Measurements from ENCODE around the gene FYN. TPM values are rescaled to one million over a fixed set of nuclear protein-coding genes. Genes with fewer than 3 reads are reported as not detected.
"Not testable (repeated sequence)": the region's sequence is repeated elsewhere in the genome, so short reads cannot be mapped to it uniquely, and the experiment has no call there.

The FYN gene
- total and polyA plus RNA-seq, 2 experiments from 2014 or later: 58.6 to 166 TPM

DNA sequence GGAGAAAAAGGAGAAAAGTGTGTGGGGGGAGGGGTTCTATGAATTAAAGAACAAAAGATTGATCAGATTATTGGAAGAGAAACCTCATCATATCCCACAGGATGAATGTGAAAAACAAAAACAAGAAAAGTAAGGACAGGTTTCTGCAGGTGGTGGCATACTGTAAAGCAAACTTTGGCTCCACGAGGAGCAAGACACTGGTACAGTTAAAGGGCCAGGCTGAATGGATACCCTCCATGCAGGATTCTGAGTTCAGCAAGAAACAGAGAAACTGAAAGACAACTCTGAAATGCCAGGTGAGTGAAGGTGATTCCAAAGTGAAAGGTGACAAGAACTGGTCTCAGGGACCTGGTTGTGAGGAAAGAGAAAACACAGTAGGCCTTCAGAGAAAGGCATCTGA, 37.4 kb downstream of the FYN start:
- Histone ChIP-seq H3K27me3 (replicated peaks; ENCODE audit: insufficient read depth) (no peaks in the 10 kb centered on the region), H2AFZ (no peak overlapping the region), H3K27ac (no peak overlapping the region), H3K36me3 (ENCODE audit: low read depth) (no peaks in the 10 kb centered on the region), H3K9me2 (ENCODE audit: insufficient read depth) (no peaks in the 10 kb centered on the region), H4K20me1 (ENCODE audit: insufficient read depth) (no peaks in the 10 kb centered on the region; the same call in 1 of the 2 replicates), H3K9me3 (ENCODE audit: low read depth) (no peaks in the 10 kb centered on the region), H3F3A (ENCODE audit: insufficient read depth) (peaks cover 14% of the 10 kb centered on the region; the same call in 1 of the 2 replicates), H3K79me2 (ENCODE audit: insufficient read depth) (peaks cover 100% of the 10 kb centered on the region), H3K4me3 (no peak overlapping the region), H3K4me1 (ENCODE audit: insufficient read depth) (peaks cover 17% of the 10 kb centered on the region; the same call in 1 of the 2 replicates), H3K9ac (no peak overlapping the region), H3K4me2 (ENCODE audit: unreplicated experiment) (no peak overlapping the region)
- WGBS, 2 experiments (ENCODE audit: low coverage in 1 of 2, low lambda C conversion rate in 2 of 2, missing lambda C conversion rate in 2 of 2): 88 to 95% methylated on average over 1 of the region's 1 CpG
- in situ Hi-C loops (cut with MboI): no loop called here
- TF ChIP-seq EZH2phosphoT487 (IDR thresholded peaks at IDR 0.05; ENCODE audit: insufficient read depth, low read depth): no peak
- no peak for TF ChIP-seq EZH2 (IDR thresholded peaks at IDR 0.05; ENCODE audit: insufficient read depth, poor library complexity, severe bottlenecking)
- no peak for DNase-seq

GRCh38 chr6:111835398-111835797, 37.9 kb downstream of the FYN start:
- peaks cover 18% of the 10 kb centered on the region; the same call in 1 of the 2 replicates for H3K4me1 ChIP-seq (ENCODE audit: insufficient read depth)
- in situ Hi-C loops (cut with MboI); DNase-seq; H3K36me3 ChIP-seq (ENCODE audit: low read depth); H3K9me2 ChIP-seq (ENCODE audit: insufficient read depth); H3K4me3 ChIP-seq; H3K27me3 ChIP-seq (replicated peaks; ENCODE audit: insufficient read depth); H4K20me1 ChIP-seq (ENCODE audit: insufficient read depth); H3K9ac ChIP-seq; H3K9me3 ChIP-seq (ENCODE audit: low read depth); H3K4me2 ChIP-seq (ENCODE audit: unreplicated experiment); H3K27ac ChIP-seq; H2AFZ ChIP-seq: not testable (repeated sequence)
- 96 to 98% methylated on average over 7 of the region's 7 CpGs for WGBS, 2 experiments (ENCODE audit: low coverage in 1 of 2, low lambda C conversion rate in 2 of 2, missing lambda C conversion rate in 2 of 2)
- H3K79me2 ChIP-seq (ENCODE audit: insufficient read depth): peaks cover 100% of the 10 kb centered on the region
- peaks cover 16% of the 10 kb centered on the region for H3F3A ChIP-seq (ENCODE audit: insufficient read depth)

DNA sequence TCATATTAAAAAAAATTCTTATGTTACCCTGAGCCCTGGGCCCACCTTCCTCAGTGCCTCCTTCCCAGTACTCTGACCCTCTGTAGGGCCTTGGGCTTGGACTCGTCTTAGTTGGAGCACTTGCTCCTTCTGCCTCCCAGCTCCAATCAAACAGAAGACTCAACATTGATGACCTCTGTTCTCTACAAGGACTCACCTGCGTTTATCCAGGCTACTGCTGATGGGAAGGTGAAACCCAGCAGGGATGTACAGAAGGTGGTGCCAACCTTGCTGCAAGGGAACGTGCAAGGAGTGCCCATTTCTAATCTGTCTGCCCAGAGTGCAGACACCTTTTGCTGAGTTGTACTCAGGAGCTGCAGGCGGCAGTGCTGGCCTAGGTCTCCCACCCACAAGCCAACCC, 38.9 kb downstream of the FYN start:
- H3K4me3 ChIP-seq: no peak overlapping the region
- no peaks in the 10 kb centered on the region for H3K9me2 ChIP-seq (ENCODE audit: insufficient read depth)
- H2AFZ ChIP-seq: no peak overlapping the region
- H4K20me1 ChIP-seq (ENCODE audit: insufficient read depth): no peaks in the 10 kb centered on the region; the same call in 1 of the 2 replicates
- no peaks in the 10 kb centered on the region for H3K36me3 ChIP-seq (ENCODE audit: low read depth)
- no peak overlapping the region for H3K27ac ChIP-seq
- WGBS, 2 experiments (ENCODE audit: low coverage in 1 of 2, low lambda C conversion rate in 2 of 2, missing lambda C conversion rate in 2 of 2): 96 to 100% methylated on average over 4 of the region's 4 CpGs
- H3K9ac ChIP-seq: no peak overlapping the region
- H3K4me2 ChIP-seq (ENCODE audit: unreplicated experiment): no peak overlapping the region
- TF ChIP-seq EZH2 (IDR thresholded peaks at IDR 0.05; ENCODE audit: insufficient read depth, poor library complexity, severe bottlenecking): no peak
- no peak for TF ChIP-seq EZH2phosphoT487 (IDR thresholded peaks at IDR 0.05; ENCODE audit: insufficient read depth, low read depth)
- peaks cover 97% of the 10 kb centered on the region for H3K79me2 ChIP-seq (ENCODE audit: insufficient read depth)
- H3K27me3 ChIP-seq (replicated peaks; ENCODE audit: insufficient read depth): no peaks in the 10 kb centered on the region
- DNase-seq: no peak
- in situ Hi-C loops (cut with MboI): no loop called here
- peaks cover 29% of the 10 kb centered on the region for H3K4me1 ChIP-seq (ENCODE audit: insufficient read depth)
- H3K9me3 ChIP-seq (ENCODE audit: low read depth): no peaks in the 10 kb centered on the region
- H3F3A ChIP-seq (ENCODE audit: insufficient read depth): peaks cover 26% of the 10 kb centered on the region

GRCh38 chr6:111832833-111833418, 40.3 kb downstream of the FYN start:
- Histone ChIP-seq H4K20me1 (ENCODE audit: insufficient read depth) (no peaks in the 10 kb centered on the region), H3F3A (ENCODE audit: insufficient read depth) (peaks cover 36% of the 10 kb centered on the region), H3K9me3 (ENCODE audit: low read depth) (no peaks in the 10 kb centered on the region), H3K9ac (no peak overlapping the region), H3K36me3 (ENCODE audit: low read depth) (no peaks in the 10 kb centered on the region), H3K4me3 (no peak overlapping the region), H3K4me1 (ENCODE audit: insufficient read depth) (peaks cover 37% of the 10 kb centered on the region), H3K4me2 (ENCODE audit: unreplicated experiment) (peak overlapping the region; percentile 17), H2AFZ (no peak overlapping the region), H3K27ac (no peak overlapping the region), H3K79me2 (ENCODE audit: insufficient read depth) (peaks cover 96% of the 10 kb centered on the region), H3K9me2 (ENCODE audit: insufficient read depth) (no peaks in the 10 kb centered on the region), H3K27me3 (replicated peaks; ENCODE audit: insufficient read depth) (no peaks in the 10 kb centered on the region)
- in situ Hi-C loops (cut with MboI): no loop called here
- WGBS, 2 experiments (ENCODE audit: low coverage in 1 of 2, low lambda C conversion rate in 2 of 2, missing lambda C conversion rate in 2 of 2): 94 to 100% methylated on average over 1 of the region's 1 CpG
- no peak for DNase-seq
- TF ChIP-seq EZH2 (IDR thresholded peaks at IDR 0.05; ENCODE audit: insufficient read depth, poor library complexity, severe bottlenecking): no peak
- no peak for TF ChIP-seq EZH2phosphoT487 (IDR thresholded peaks at IDR 0.05; ENCODE audit: insufficient read depth, low read depth)

DNA sequence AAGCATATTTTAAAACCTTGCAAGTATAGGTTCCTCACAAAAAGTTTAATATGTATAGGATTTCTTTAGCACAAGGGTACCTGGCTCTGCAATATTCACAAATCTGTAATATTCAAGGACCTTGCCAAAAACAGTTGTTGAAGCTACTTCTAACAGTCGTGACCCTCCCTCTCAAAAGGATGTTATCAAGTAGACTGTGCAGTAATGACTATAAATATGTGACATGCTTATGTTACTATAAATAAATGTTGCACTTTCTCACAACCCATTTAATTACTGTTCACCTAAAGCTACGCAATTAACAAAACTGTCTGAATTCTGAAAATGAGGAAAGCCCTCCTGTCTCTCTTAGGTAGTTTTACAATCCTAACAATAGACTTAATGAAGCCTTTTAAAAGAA, 41.8 kb downstream of the FYN start:
- Histone ChIP-seq H3K27me3 (replicated peaks; ENCODE audit: insufficient read depth) (no peaks in the 10 kb centered on the region), H4K20me1 (ENCODE audit: insufficient read depth) (no peaks in the 10 kb centered on the region), H2AFZ (no peak overlapping the region), H3K36me3 (ENCODE audit: low read depth) (no peaks in the 10 kb centered on the region), H3K27ac (no peak overlapping the region), H3K4me3 (no peak overlapping the region), H3K9me3 (ENCODE audit: low read depth) (no peaks in the 10 kb centered on the region), H3K9ac (no peak overlapping the region), H3K79me2 (ENCODE audit: insufficient read depth) (peaks cover 96% of the 10 kb centered on the region), H3K9me2 (ENCODE audit: insufficient read depth) (no peaks in the 10 kb centered on the region), H3F3A (ENCODE audit: insufficient read depth) (peaks cover 36% of the 10 kb centered on the region), H3K4me2 (ENCODE audit: unreplicated experiment) (no peak overlapping the region), H3K4me1 (ENCODE audit: insufficient read depth) (peaks cover 42% of the 10 kb centered on the region)
- TF ChIP-seq EZH2 (IDR thresholded peaks at IDR 0.05; ENCODE audit: insufficient read depth, poor library complexity, severe bottlenecking): no peak
- DNase-seq: no peak
- in situ Hi-C loops (cut with MboI): no loop called here
- 81 to 91% methylated on average over 2 of the region's 2 CpGs for WGBS, 2 experiments (ENCODE audit: low coverage in 1 of 2, low lambda C conversion rate in 2 of 2, missing lambda C conversion rate in 2 of 2)
